Tibial artery (tissue), 4 donors: Measurements from ENCODE around the gene UAP1L1.
A peak's percentile ranks its signal among the peaks of the same experiment; 100 is the strongest.

Experiments used
- DNase-seq, 2 donors: peaks; one replicate each; pipeline ENCODE4 v3.0.0-alpha.2; 2019
- H3K27ac ChIP-seq, 2 donors: fragments of 200-600 bp; sonication (generic) in 1 of 2; 1 replicate in 1 of 2; 2 replicates in 1 of 2; pipeline ENCODE4 v1.5.1; 2018 to 2019; ENCODE audit warnings: mild to moderate bottlenecking in 1 of 2
- H3K27me3 ChIP-seq, 2 donors: fragments of 200-600 bp; sonication (generic) in 1 of 2; one replicate each; pipeline versions ENCODE4 v1.5.1 to v1.6.0; 2016 to 2019
- H3K36me3 ChIP-seq, 3 donors: fragments of 200-600 bp; sonication (generic) in 2 of 3; one replicate each; pipeline ENCODE4 v1.5.1; 2016 to 2019; ENCODE audit warnings: mild to moderate bottlenecking in 2 of 3
- H3K4me1 ChIP-seq, 4 donors: fragments of 200-600 bp; sonication (generic) in 2 of 4; 1 replicate in 3 of 4; 2 replicates in 1 of 4; pipeline ENCODE4 v1.5.1; 2016 to 2019
- H3K4me3 ChIP-seq, 2 donors: fragments of 200-600 bp; sonication (generic) in 1 of 2; 1 replicate in 1 of 2; 2 replicates in 1 of 2; pipeline ENCODE4 v1.5.1; 2018 to 2019; ENCODE audit warnings: mild to moderate bottlenecking in 2 of 2
- H3K9me3 ChIP-seq, 3 donors: fragments of 200-600 bp; sonication (generic) in 1 of 3; one replicate each; pipeline ENCODE4 v1.5.1; 2016 to 2019
- intact Hi-C: fragments of 100-400 bp; cut with DNase I; formaldehyde crosslinking; loops from one replicate; pipeline ENCODE4 v1.15.0; 2023; ENCODE audit warnings: low total_unique reads
- TF ChIP-seq, protein P1 (sequence below), 2 experiments: fragments of 200-600 bp in 1 of 2; fragments of 450-650 bp in 1 of 2; IDR thresholded peaks; one replicate each; pipeline ENCODE4 v1.5.1; 2017 to 2019; ENCODE audit warnings: antibody characterized with exemption in 2 of 2, mild to moderate bottlenecking in 1 of 2, moderate library complexity in 1 of 2

UAP1L1 gene

DNA sequence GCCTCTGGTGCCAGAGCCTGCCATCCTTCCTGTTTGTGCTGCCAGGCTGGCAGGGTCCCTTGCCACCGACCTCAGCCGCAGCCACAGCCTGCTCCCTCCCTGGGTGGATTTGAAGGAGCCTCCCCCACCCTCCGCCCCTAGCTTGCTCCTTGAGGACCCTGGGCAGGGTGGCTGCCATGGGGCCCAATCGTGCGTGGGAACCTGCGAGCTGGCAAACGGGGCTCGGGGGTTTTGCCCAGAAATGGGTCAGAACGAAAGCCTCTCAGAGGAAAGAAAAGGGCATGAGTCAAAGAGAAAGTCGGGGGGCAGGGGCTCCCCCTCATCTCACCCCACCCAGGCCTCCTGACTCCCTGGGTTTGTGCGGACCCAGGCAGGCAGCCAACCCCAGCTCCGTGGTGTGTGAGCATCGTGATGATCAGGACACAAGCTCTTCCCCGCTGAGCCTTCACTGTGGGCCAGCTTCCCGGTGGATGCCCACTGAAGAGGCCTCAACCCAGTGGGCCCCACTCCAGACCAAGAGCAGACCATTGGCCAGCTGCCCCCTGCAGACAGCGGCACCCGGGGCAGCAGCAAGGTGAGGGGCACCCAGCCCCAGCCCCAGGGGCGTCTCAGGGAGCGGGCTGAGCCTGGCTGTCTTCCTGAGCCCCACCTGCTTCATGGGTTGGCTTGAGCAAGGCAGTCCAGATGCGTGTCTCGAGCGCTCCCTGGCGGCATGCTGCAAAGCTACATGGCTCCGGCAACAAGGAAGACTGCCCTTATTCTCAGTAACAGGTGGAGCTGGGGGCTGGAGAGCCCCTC lies 42.4 kb upstream of the UAP1L1 start:
- peak; percentile 68 to 82 for DNase-seq
- no peaks in the 10 kb centered on the region for H3K9me3 ChIP-seq
- no peak overlapping the region for H3K4me3 ChIP-seq
- H3K4me1 ChIP-seq, result peaks cover 0 to 15% (median 7%) of the 10 kb centered on the region in 4 donors
- H3K27ac ChIP-seq, result no peak overlapping the region
- H3K27me3 ChIP-seq, result peaks cover 0 to 18% of the 10 kb centered on the region in 2 donors
- TF ChIP-seq, protein P1, sequence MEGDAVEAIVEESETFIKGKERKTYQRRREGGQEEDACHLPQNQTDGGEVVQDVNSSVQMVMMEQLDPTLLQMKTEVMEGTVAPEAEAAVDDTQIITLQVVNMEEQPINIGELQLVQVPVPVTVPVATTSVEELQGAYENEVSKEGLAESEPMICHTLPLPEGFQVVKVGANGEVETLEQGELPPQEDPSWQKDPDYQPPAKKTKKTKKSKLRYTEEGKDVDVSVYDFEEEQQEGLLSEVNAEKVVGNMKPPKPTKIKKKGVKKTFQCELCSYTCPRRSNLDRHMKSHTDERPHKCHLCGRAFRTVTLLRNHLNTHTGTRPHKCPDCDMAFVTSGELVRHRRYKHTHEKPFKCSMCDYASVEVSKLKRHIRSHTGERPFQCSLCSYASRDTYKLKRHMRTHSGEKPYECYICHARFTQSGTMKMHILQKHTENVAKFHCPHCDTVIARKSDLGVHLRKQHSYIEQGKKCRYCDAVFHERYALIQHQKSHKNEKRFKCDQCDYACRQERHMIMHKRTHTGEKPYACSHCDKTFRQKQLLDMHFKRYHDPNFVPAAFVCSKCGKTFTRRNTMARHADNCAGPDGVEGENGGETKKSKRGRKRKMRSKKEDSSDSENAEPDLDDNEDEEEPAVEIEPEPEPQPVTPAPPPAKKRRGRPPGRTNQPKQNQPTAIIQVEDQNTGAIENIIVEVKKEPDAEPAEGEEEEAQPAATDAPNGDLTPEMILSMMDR (IDR thresholded peaks at IDR 0.05), result peak; percentile 87 to 92
- peaks cover 5 to 28% (median 9%) of the 10 kb centered on the region in 3 donors for H3K36me3 ChIP-seq
- intact Hi-C loops, result no loop called here

DNA sequence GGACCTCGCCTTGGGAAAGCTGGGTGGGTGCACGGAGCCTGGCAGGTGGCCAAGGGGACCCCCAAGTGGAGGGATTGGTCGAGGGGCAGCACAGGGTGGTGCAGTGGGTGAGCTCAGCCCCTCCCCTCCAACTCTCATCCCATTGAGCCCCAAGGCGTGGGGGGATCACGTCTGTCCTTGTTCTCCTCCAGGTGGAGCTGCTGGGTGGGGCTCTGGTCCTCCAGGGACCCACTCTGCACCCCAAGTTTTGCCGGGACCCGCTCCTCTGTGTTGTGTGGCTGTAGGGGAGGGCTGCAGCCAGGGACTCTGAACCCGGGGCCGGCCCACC lies 41.8 kb upstream of the UAP1L1 start:
- H3K4me1 ChIP-seq, result peaks cover 0 to 15% (median 7%) of the 10 kb centered on the region in 4 donors
- TF ChIP-seq, protein P1 (IDR thresholded peaks at IDR 0.05), result peak in 1 of 2 experiments; percentile 9
- H3K36me3 ChIP-seq, result peaks cover 5 to 34% (median 14%) of the 10 kb centered on the region in 3 donors
- H3K9me3 ChIP-seq, result no peaks in the 10 kb centered on the region
- no peak overlapping the region for H3K27ac ChIP-seq
- DNase-seq, result no peak
- H3K4me3 ChIP-seq, result no peak overlapping the region
- peaks cover 0 to 18% of the 10 kb centered on the region in 2 donors for H3K27me3 ChIP-seq
- intact Hi-C loops, result no loop called here

DNA sequence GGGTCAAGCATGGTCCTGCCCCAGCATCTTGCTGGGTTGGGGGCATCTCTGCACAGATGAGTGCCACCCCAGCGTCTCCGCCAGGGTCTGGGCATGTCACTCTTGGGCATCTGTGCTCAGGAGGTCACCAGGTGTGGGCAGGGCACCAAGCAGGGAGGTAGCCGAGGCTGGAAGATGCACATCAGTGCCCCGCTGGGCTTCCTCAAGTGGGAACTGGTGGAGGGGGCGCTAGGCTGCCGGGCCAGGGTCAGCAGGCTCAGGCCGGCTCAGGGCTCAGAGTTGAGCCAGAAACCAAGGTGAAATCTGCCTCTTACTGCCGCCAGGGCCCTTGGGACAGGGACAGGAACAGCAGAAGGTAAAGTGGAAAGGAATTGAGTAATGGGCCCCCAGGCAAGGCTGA lies 41.4 kb upstream of the UAP1L1 start:
- Histone ChIP-seq H3K27me3 (peaks cover 0 to 18% of the 10 kb centered on the region in 2 donors), H3K9me3 (no peaks in the 10 kb centered on the region), H3K4me1 (peaks cover 0 to 15% (median 7%) of the 10 kb centered on the region in 4 donors), H3K4me3 (no peak overlapping the region), H3K36me3 (peaks cover 5 to 39% (median 18%) of the 10 kb centered on the region in 3 donors), H3K27ac (no peak overlapping the region)
- no peak for DNase-seq
- intact Hi-C loops, result loop anchor here (2.0 kb wide), 1 partner anchor 249 kb away; no protein-coding TSS in a partner anchor
- TF ChIP-seq, protein P1 (IDR thresholded peaks at IDR 0.05), result no peak

DNA sequence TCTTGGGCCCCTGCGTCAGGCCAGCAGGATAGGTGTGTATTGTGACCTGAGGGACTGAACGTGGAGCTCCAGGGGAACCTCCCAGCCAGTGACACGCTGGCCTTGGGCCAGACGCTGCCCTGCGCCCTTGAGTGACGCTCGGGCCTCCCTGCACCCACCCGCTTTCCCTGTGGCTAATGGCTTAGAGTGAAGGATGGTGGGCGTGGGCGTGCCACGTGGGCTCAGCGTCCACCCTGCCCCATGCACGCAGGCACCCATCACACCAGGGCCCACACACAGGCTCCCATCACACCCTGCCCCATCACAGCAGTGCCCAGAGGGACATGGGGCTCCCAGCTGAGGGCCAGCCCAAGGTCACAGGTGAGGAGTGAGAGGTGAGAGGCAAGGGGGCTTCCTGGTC lies 40.3 kb upstream of the UAP1L1 start:
- Histone ChIP-seq H3K9me3 (no peaks in the 10 kb centered on the region), H3K36me3 (peaks cover 5 to 41% (median 20%) of the 10 kb centered on the region in 3 donors), H3K27me3 (peaks cover 0 to 18% of the 10 kb centered on the region in 2 donors), H3K4me1 (peaks cover 0 to 15% (median 7%) of the 10 kb centered on the region in 4 donors), H3K4me3 (no peak overlapping the region), H3K27ac (no peak overlapping the region)
- intact Hi-C loops, result loop anchor here (2.0 kb wide), 1 partner anchor 250 kb away; no protein-coding TSS in a partner anchor
- no peak for DNase-seq
- TF ChIP-seq, protein P1 (IDR thresholded peaks at IDR 0.05), result no peak

- TF ChIP-seq, protein P1 (IDR thresholded peaks at IDR 0.05), result no peak
- Histone ChIP-seq H3K4me1 (peaks cover 0 to 15% (median 7%) of the 10 kb centered on the region in 4 donors), H3K27ac (no peak overlapping the region), H3K4me3 (no peak overlapping the region), H3K9me3 (no peaks in the 10 kb centered on the region), H3K36me3 (peaks cover 5 to 41% (median 22%) of the 10 kb centered on the region in 3 donors), H3K27me3 (peaks cover 0 to 18% of the 10 kb centered on the region in 2 donors)
- intact Hi-C loops, result loop anchor here (2.0 kb wide), 1 partner anchor 251 kb away; no protein-coding TSS in a partner anchor
- no peak for DNase-seq
Measured at GRCh38 chr9:137037483-137037882, 39.8 kb upstream of the UAP1L1 start.
